Osteocyte (in vitro differentiated cells): Measurements from ENCODE around the gene SP7. TPM values are rescaled to one million over a fixed set of nuclear protein-coding genes. Genes with fewer than 3 reads are reported as not detected.

Source experiments
- DNase-seq: peaks from one replicate; pipeline ENCODE4 v3.0.0; 2021; ENCODE audit warnings: mixed read lengths; ENCODE audit not compliant: unreplicated experiment; ENCODE audit errors: extremely low spot score
- H3K27ac Mint-ChIP-seq: one replicate; pipeline ENCODE4 v1.8.0; 2021; ENCODE audit warnings: mild to moderate bottlenecking, mixed read lengths; ENCODE audit not compliant: unreplicated experiment
- H3K27me3 Mint-ChIP-seq: one replicate; pipeline ENCODE4 v1.8.0; 2021; ENCODE audit warnings: mixed read lengths; ENCODE audit not compliant: unreplicated experiment
- H3K36me3 Mint-ChIP-seq: one replicate; pipeline ENCODE4 v1.8.0; 2021; ENCODE audit warnings: mixed read lengths; ENCODE audit not compliant: unreplicated experiment
- H3K4me1 Mint-ChIP-seq: one replicate; pipeline ENCODE4 v1.8.0; 2021; ENCODE audit warnings: mixed read lengths; ENCODE audit not compliant: unreplicated experiment
- H3K4me3 Mint-ChIP-seq: one replicate; pipeline ENCODE4 v1.8.0; 2021; ENCODE audit warnings: mild to moderate bottlenecking, moderate library complexity, mixed read lengths; ENCODE audit not compliant: unreplicated experiment
- H3K9me3 Mint-ChIP-seq: one replicate; pipeline ENCODE4 v1.8.0; 2021; ENCODE audit warnings: mixed read lengths; ENCODE audit not compliant: unreplicated experiment
- CTCF ChIP-seq: fragments of 200-600 bp; sonication (generic); IDR thresholded peaks from 2 replicates; pipeline ENCODE4 v1.5.0; 2021; ENCODE audit warnings: antibody characterized with exemption, mild to moderate bottlenecking, moderate library complexity
- total RNA-seq: library from RNA; stranded (reverse); gene quantifications from 2 replicates; pipeline ENCODE4 v1.2.1, GENCODE V29; 2021

The SP7 gene
- total RNA-seq, 1 donor from 2014 or later = not detected

DNA sequence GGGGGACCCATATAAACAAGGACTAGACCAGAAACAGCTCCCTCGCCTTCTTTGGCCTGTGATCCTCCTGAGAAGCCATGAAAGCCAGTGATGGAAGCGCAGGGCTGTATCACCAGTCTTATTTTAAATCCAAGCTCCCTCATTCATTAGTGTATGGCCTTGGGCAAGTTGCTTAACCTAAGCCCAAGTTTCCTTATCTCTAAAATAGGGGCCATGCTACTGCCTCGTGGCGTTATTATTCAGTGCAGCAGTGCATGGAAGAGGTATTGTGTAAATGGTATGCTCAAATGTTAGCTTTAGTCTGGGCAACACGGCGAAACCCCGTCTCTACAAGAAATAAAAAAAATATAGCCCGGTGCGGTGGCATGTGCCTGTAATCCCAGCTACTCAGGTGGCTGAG is 58.2 kb downstream of the SP7 start:
- TF ChIP-seq CTCF = no peak
- H3K4me3 Mint-ChIP-seq = no peak overlapping the region
- DNase-seq = no peak
- H3K27ac Mint-ChIP-seq = no peak overlapping the region
- H3K36me3 Mint-ChIP-seq = peaks cover 3% of the 10 kb centered on the region
- H3K27me3 Mint-ChIP-seq = no peaks in the 10 kb centered on the region
- H3K9me3 Mint-ChIP-seq = no peaks in the 10 kb centered on the region
- no peaks in the 10 kb centered on the region for H3K4me1 Mint-ChIP-seq

Other genes starting within 250 kb of the SP7 start
- 18.8 and 22.3 TPM in 2 replicates for gene IGFBP6, start 238.7 kb downstream of the SP7 start, total RNA-seq
- not detected in 2 replicates for gene SOAT2, start 232.9 kb downstream of the SP7 start, total RNA-seq
- gene ZNF740, start 155.6 kb downstream of the SP7 start, total RNA-seq = 39.6 and 55.4 TPM in 2 replicates
- 45.0 and 47.0 TPM in 2 replicates for gene CSAD, start 155.4 kb downstream of the SP7 start, total RNA-seq
- gene ITGB7, start 129.1 kb downstream of the SP7 start, total RNA-seq = 0.83 TPM in 1 of 2 replicates, not detected in the other
- gene RARG, start 104.1 kb downstream of the SP7 start, total RNA-seq = 31.6 and 34.9 TPM in 2 replicates
- gene ESPL1, start 68.1 kb downstream of the SP7 start, total RNA-seq = 7.6 and 8.6 TPM in 2 replicates
- gene PFDN5, start 40.8 kb downstream of the SP7 start, total RNA-seq = 394 and 396 TPM in 2 replicates
- 72.5 and 80.5 TPM in 2 replicates for gene MYG1, start 36.7 kb downstream of the SP7 start, total RNA-seq
- 66.3 and 72.8 TPM in 2 replicates for gene AAAS, start 14.7 kb downstream of the SP7 start, total RNA-seq
- 77.0 and 83.3 TPM in 2 replicates for gene SP1, start 43.8 kb upstream of the SP7 start, total RNA-seq
- gene AMHR2, start 87.5 kb upstream of the SP7 start, total RNA-seq = not detected in 2 replicates
- 102 and 105 TPM in 2 replicates for gene PRR13, start 105.4 kb upstream of the SP7 start, total RNA-seq
- 984 and 1,015 TPM in 2 replicates for gene PCBP2, start 115.7 kb upstream of the SP7 start, total RNA-seq
- 47.7 and 51.8 TPM in 2 replicates for gene MAP3K12, start 163.1 kb upstream of the SP7 start, total RNA-seq
- gene TARBP2, start 164.9 kb upstream of the SP7 start, total RNA-seq = 33.9 and 38.8 TPM in 2 replicates
- not detected in 2 replicates for gene NPFF, start 171.1 kb upstream of the SP7 start, total RNA-seq